Amniotic epithelial cell (primary cell): ENCODE results near the gene ACADVL.

Experiments
- DNase-seq: peaks from one replicate; pipeline ENCODE4 v3.0.0-alpha.2; 2010; ENCODE audit warnings: low read depth

Gene ACADVL

DNA sequence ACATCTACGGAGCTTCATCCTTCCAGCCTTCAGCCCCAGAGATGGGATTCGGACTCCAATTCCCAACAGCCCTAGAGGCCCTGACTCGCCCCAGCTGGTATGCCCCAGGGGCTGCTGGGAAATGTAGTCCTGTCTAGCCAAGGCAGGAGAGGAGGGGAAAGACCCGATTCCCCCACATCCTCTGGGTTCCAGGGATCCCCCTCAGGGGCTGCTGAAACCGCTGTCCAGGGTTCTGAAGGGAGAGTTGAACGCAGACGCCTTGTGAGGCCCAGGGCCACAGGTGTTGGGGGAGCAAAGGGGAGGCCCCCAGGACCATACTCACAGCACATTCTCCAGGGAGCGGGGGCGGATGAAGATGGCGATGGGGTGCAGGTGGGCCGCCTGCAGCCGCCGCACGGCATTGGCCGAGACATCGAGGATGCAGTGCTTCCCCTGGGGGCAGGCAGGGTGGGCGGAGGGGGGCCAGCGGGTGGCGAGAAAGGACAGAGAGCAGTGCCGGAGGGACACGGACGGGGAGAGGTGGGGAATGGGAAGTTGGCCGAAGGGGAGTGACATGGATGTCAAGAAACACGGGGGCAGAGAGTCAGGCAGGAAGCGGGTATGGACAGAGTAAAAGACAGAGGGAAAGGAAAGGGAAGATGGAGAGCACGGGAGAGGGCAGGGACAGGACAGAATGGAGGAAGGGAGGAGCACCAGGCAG, 28.0 kb upstream of the ACADVL start:
- peak; percentile 29 for DNase-seq

DNA sequence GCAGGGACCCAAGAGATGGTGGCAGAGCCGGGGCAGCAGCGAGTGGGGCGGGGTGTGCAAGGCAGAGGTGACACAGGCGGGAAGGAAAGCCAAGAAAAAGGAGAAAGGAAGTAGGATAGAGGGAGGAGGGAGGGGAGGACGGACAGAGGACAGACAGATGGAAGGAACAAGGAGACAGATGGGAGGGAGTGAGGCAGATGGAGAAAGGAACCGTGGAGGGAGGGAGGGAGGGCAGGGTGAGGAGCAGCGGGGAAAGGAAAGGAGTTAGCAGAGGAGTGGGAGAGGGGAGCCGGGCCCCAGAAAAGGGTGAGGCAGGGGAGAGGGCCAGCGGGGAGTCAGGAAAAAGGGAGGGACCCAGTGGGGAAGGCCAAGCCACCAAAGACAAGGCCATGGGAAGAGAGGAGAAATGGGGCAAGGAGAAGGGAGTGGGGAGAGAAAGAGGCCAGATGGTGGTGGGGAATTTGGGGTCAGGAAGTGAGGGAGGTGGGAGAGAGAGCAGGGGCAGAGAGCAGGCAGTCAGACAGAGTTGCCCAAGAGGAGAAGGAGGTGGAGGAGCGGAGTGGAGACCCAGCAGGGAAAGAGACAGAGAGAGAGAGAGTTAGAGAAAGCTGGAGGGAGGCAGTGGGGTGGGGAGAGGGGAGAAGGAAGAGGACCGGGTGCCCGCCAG, 27.3 kb upstream of the ACADVL start:
- DNase-seq: no peak

DNA sequence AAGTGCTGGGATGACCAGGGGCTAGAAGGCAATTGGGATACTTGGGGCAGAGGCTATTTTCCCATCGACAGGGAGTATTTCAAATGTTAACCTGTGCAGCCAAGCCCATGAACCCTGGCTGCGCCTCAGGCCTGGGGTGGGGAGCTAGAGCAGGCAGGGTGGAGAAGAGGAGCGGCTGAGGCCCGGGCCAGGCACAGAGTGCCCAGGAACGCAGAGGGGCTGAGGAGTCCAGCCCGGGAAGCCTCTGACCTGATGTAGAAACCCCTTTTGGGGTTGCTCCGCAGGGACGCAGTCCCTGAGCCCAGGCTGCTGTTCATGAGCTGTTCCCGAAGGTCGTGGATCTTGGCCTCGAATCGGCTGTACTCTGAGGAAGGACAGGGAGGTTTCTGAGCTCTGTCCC, 23.8 kb upstream of the ACADVL start:
- DNase-seq: no peak

DNA sequence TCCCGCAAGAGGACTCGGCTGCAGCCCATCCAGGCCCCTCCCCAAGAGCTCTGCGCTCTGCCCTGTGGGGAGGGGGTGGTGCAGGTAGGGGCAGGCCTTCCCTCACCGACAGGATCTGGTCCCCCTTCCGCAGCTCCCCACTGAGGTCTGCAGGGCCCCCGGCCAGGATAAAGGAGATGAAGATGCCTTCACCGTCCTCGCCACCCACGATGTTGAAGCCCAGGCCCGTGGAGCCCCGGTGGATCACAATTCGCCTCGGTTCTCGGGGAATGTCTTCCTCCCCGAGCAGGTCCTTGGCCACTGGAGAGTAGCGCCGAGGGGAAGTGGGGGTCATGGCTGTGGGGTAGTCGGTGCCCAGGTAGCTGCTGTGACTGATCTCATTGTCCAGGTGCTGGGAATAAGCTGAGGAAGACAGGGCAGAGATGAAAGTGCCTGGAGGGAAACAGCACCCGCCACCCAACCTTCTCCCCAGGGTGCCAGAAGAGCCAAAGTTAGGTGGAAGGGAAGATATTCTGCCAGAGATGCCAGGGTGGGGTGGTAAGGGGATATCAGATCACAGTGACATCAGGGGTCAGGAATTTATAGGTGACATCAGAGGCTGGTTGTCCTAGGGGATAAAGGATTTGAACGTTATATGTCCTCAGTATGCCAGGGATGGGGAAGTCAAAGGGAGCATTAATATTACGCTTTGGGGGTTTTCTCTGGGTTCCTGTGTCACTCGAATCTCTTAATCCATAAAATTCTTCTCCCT, 22.9 kb upstream of the ACADVL start:
- DNase-seq: no peak

DNA sequence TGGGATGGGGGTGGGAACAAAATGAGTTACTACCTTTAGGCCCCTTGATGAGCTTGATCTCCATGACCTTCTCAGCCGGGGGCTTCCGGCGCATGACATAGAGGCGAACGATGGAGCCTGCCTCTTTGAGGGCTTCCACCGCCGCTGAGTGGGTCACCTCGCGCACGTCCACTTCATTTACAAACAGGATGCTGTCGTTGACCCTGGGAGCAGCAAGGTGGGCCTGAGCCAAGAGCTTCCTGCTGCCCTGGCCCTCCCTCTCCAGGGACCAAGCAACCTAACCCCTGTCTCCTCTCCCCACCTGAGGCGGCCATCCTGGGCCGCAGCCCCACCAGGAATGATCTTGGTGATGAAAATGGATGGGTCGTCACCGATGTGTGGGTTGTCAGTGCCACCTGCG, 16.3 kb upstream of the ACADVL start:
- DNase-seq: no peak

DNA sequence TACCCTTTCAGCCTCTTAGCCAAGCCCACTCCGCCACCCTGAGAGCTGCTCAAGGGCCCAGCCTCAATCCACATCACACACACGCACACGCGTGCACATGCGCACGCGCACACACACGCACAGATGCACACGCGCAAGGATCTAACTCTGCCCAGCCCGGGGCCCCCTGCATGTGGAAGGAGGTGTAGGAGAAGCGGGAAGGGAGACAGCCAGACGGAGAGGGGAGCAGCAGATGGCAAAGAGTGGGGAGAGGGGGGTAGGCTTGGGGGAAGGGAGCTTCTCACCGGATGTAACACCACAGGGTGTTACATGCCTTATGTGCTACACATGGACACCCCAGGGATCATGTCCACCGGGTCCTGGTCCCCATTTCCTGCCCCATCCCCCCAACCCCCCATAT, 15.4 kb upstream of the ACADVL start:
- DNase-seq: no peak

DNA sequence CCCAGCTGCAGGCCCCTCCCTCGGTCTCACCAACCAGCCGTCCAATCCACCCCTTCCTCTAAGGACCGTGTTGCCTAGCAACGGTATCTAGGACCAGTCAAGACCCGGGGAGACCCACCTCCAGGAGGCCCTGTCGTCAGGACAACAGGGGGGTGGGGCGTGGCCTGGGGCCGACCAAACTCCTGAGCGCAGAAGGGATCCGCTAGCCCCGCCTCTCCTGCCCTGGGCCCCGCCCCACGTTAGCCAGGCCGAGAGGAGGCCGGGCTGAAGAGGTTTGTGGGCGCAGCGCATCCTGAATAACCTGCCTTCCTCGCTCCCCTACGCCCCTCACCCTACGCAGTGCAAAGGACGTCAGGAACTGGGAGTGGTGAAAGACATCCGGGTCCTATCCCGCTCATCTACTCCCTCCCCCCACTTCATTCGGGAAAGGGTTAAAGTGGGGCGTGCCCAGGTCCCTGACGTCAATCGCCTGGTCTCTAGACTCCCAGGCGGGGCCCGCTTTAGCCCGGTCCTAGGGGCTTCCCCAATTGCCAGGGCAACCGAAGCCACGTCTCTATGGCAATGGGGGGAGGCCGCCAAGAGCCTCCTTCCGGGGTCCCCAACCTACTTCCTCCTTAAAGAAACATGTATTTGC, 14.8 kb upstream of the ACADVL start:
- DNase-seq: peak; percentile 83

DNA sequence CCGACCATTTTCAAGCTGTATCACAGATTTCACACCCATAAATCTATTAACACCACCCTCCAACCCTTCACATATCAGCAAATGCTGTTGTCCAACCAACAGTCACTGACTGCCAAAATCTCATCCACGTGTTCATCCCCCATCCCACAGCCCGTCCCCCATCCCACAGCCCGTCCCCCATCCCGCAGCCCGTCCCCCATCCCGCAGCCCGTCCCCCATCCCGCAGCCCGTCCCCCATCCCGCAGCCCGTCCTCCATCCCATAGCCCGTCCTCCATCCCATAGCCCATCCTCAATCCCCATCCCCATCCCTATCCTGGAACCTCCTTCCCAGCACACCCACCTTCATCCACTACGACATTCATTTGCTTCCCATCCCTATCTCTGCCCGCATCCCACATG, 14.2 kb upstream of the ACADVL start:
- DNase-seq: no peak

DNA sequence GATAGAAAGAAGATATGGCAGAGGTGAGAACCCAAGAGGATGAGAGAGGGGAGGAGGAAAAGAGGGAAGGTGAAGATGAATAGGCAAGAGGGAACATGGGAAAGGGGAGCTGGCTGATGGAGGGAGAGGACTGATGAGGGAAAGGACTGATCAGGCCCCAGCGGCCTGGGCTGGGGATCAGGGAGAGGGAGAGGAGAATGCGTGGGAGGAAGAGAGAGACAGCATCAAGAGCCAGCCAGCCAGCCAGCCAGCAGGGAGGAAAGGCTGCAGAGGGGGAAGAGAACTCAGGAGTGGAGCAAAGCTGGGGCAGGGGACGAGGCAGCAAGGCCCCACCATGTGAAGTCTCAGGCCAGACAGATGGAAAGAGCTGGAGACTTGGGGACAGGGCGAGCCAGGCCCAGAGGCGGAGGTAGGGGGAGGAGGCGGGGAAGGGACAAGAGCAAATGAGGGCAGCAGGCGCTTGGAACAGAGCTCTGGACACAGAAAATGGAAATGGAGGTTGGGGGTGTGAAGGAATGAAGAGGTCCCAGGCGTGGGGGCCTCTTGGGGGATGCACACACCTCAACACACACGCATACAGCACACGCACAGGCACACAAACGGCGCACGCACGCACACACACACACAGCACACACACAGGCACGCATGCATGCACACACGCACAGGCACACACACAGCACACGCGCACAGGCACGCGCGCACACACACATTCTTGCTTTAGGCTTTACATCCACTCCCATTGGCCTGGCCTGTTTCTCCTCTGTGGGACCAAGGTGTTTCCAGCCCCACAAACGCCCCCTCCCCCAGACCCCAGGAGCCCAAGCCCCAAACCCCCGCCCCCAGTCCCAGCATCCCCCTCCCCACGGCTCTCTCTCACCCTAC, 12.4 kb upstream of the ACADVL start:
- DNase-seq: peak; percentile 61

DNA sequence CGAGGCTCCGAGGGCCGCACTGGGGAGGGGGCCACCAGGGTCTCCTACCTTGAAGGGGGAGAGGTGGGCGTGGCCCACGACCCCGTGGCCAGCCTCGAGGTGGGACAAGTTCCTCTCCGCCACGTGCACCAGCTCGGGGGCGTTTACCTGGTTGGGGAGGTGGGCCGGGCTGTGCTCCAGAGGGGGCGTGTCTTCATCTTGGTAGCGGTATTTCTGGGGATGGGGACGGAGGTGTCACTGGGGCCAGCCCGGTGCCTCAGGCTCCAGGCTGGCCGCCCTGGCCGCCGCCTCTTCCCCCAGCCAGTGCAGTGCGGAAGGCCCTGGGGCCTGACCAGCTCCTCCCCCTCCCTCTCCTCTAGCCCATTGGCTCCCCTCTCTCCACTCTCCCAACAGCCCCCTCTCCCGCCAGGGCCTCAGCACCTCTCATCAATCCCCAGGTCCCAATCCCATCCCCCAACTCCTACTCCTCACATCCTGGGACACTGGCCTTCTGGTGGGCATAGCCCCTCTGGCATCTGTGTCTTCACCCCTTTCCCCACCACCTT, 11.6 kb upstream of the ACADVL start:
- no peak for DNase-seq

DNA sequence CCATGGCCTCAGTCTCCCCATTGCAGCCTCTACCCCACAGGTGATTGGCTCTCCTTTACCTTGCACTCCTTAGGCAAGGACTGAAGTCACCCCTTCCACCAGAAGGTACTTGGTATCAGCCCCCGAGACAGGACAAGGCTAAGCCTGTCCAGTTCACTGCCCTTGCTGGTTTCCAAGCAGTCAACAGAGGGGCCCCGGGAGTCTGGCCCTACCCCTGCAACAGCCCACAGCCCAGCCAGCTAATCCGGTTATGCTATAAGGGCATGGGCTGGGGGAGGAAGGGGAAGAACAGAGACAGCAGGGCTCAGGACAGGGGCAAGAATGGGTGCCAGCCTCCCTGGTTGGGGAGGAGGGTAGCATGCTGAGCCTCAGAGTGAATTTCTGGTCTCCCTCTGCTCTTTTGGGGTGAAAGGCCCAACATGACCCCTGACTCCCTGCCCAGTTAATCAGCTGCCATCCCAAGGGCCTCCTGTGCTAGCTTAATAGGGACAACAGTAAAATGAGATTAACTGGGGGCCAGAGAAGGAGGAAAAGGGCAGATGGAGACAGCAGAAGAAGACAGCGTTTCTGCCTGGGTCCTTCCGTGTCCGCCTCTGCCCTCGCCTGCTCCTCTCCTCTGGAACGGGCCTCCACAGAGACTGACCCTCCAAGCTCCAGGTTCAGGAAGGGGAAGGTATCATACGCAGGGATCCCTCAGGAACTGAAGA, 10.8 kb upstream of the ACADVL start:
- no peak for DNase-seq

DNA sequence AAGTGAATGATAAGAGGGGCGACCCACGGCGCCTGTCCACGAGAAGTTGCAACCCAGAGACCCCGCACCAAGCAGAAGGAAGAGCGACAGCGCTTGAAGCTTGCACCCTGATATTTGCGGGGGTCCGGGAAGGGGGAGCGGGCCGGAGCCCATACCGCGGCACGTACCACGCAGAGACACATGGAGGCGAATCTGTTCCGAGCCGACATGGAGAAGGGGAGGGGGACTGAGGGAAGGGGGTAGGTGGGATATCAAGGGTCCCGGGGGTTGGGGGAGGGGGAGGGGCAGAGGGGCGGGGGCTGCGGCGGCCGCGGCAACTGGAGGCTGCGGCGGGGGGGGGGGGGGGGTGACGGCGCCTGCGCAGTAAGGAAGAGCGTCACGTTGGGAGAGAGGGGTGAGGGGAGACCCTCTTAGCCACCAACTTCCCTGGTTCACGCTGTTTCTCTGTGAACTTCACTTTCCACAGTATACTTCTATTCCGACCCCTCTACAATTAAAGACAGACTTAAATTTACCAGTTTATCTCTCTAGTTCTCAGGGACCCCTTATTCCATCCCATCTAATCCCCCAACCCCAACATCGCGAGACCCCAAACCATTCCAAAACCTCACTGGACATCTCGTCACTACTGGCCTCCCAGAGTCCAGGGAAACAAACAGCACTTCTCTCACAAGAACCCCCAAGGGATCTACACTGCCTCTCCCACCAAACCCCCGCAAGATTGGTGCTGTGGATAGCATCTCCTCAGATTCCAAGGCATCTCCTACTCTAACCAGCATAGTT, 8.1 kb upstream of the ACADVL start:
- no peak for DNase-seq

DNA sequence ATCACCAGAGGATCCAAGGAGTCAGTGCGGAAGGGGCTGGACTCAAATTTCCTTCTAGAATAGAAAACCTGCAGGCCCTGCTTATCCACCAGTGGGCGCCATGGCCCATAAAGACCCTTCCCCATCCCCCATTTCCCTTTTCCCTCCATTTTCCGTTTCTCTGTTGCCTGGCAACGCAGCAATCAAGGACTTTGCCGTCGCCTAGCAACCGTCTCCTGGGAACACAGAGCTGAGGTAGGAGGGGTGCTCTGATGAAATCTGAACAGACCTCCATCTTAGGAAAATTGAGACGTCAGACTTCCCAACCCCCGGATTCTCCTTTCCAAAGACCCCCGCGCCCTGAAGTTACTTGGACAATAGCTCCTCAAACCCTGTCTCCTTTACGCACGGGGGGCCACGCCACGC, 5.8 kb upstream of the ACADVL start:
- DNase-seq: peak; percentile 82

DNA sequence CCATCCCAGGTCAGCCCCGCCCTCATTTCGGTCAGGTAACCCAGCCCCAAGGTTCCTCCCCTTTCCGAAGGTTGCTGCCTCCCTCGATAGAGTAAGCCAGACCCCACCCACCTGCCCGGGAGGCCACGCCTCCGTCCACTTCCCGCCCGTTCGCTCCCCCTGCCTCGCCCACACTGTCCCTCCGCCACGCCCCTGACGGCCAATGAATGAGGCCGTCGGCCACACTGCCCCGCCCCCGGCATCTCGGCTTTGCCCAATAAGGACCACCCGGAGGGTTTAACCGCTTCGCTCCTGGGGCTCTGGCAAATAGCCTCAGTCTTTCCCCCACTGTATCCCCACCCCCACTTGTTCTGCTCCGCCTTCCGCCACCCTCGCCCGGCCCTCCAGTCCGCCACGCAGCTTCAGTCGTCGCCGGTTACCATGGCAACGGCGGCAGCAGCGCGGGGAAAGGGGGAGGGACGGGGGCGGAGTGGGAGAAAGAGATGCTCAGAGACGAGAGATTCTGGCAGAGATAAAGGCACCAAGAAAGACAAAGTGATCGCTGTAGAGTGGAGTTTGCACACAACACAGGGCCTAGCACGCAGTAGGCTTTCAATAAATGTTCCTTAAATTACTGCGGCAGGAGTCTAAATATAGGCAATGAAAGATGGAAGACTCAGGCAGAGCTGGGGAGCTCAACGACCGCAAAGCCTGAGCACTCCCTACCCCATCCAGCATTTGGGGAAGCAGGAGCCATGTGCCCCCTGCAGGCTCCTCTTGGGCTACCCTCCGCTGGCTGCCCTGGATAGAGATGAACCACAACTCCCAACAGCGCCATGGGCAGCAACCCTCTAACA, 5.2 kb upstream of the ACADVL start:
- DNase-seq: peak; percentile 95

DNA sequence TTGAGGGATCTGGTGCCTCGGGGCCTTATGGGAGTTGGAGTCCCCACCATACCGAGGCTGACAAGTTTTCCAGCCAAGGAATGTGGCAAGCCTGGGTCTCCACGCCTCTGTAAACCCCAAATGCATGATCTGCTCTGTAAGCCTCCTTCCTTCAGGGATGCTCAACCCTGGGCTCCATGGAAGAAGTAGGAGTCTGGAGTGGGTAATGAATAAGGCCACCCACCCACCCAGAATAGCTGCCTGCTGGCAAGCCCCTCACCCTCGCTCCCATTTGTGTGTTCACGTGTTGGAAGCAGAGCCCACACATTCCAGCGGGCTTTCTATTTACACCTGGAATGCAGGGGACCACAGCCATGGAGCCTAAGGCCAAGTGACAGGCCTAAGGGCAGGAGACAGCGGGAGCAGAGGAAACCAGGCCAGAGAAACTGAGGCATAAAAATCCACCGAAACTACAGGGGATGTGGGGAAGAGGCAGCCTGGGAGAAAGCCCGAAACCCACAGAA, 4.6 kb upstream of the ACADVL start:
- DNase-seq: no peak

DNA sequence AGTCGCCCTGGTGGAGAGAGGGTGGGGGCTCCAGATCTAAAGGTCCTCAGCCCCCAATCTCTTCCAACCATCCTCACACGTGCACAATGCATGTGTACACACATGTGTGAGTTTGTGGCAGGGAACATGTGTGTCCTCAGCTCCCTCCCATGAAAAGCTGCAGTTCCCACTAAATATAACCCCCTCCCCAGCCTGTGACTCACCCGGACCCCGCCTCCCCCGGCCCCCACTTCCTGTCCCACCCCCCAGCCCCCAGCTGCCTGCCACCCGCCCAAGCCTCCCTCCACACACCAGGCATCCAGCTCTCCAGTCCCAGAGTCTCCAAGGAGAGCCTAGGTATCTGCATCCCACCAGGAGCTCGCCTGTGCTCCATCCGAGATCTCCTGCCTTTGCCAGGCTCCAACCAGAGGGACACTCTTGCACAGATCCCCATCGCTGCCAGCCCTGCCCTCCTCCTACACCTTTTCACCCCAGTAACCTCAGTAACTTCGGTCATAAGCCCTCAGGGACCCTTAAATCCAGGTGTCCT, 4.0 kb upstream of the ACADVL start:
- DNase-seq: no peak

DNA sequence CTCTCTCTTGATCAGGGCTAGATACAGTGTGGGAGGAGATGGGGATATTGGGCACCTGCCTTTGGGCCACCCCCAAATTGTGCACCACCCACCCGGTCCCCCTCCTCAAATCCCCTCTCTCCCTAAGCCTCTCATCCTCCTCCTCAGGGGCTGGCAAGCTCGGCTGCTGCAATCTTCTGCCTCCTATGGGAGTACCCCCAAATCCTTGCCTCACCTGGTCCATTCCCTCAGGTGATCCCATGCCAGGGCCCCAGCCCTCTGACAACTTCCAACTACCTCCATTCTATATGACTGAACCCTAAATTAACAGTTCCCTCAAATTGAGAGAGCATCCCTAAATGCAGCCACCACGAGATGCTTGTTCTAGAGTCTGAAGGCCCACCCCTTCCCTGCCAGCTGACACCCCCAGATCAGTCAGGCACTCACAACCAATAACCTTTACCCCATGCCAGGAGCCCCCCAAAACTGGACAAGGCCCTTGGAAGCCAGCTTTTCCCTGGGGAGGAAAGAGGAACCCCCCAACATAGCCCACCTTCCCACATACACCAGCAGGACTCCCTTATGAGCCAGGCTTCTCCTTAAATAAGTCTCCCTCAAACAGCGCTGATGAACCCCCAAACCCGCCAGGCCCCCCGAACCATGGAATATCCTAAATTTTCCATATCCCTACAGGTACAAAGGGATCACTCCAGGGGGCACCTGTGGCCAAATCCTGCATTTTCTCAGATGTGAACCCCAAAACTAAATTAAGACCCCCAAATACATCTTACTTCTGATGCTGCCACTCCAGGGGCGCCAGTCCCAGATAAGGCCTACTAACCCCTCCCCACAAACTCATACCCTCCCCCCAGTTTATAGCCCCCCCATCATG, 3.3 kb upstream of the ACADVL start:
- no peak for DNase-seq
